K562 (cell line): ENCODE data around the gene GRXCR2. TPM values are rescaled to one million over a fixed set of nuclear protein-coding genes. Genes with fewer than 3 reads are reported as not detected.

Experiments
- ARHGAP35 ChIP-seq: fragments of 450-650 bp; IDR thresholded peaks from 2 replicates; pipeline ENCODE4 v1.6.1; 2018; ENCODE audit not compliant: partially characterized antibody
- ARID3A ChIP-seq: IDR thresholded peaks from 2 replicates; pipeline ENCODE4 v1.6.1; 2012; ENCODE audit warnings: low read depth, low read length, improper control_type of control experiment, borderline replicate concordance
- ASH1L ChIP-seq: fragments of 450-650 bp; IDR thresholded peaks from 2 replicates; pipeline ENCODE4 v1.6.1; 2018; ENCODE audit warnings: borderline replicate concordance, mild to moderate bottlenecking, low read depth; ENCODE audit not compliant: partially characterized antibody
- CBFA2T3 ChIP-seq: fragments of 450-650 bp; IDR thresholded peaks from 2 replicates; pipeline ENCODE4 v1.6.1; 2017
- CEBPB ChIP-seq: fragments of 450-650 bp; IDR thresholded peaks from 2 replicates; pipeline ENCODE4 v1.6.1; 2016; ENCODE audit warnings: missing genetic modification characterization, missing compliant biosample characterization
- EZH2 ChIP-seq: IDR thresholded peaks from 2 replicates; pipeline ENCODE4 v1.6.1; 2012; ENCODE audit warnings: low read depth, mild to moderate bottlenecking, inconsistent platforms, low read length, borderline replicate concordance
- FOXJ2 ChIP-seq: fragments of 200-800 bp; sonication (Bioruptor generic); IDR thresholded peaks from 2 replicates; pipeline ENCODE4 v1.6.1; 2016; ENCODE audit warnings: missing genetic modification characterization, missing compliant biosample characterization
- HDAC6 ChIP-seq: IDR thresholded peaks from 2 replicates; pipeline ENCODE4 v1.6.1; 2012; ENCODE audit warnings: low read depth, mild to moderate bottlenecking, control low read depth, inconsistent platforms, low read length, moderate library complexity
- IRF2 ChIP-seq: sonication (generic); formaldehyde crosslinking; IDR thresholded peaks from 2 replicates; pipeline ENCODE4 v1.8.1; 2022; ENCODE audit warnings: mild to moderate bottlenecking, missing genetic modification reagents
- MAZ ChIP-seq, 2 experiments: fragments of 450-650 bp in 1 of 2; sonication (generic) in 1 of 2; formaldehyde crosslinking; IDR thresholded peaks in 1 of 2; conservative IDR thresholded peaks in 1 of 2; 2 replicates each; pipeline versions ENCODE4 v1.4.0 to v1.5.0; 2020; ENCODE audit warnings: mild to moderate bottlenecking in 1 of 2, missing genetic modification reagents in 1 of 2
- NBN ChIP-seq: fragments of 450-650 bp; IDR thresholded peaks from 2 replicates; pipeline ENCODE4 v1.6.1; 2016; ENCODE audit warnings: low read depth, mild to moderate bottlenecking
- NCOA6 ChIP-seq: fragments of 450-650 bp; IDR thresholded peaks from 2 replicates; pipeline ENCODE4 v1.6.1; 2017; ENCODE audit warnings: mild to moderate bottlenecking
- PHF8 ChIP-seq: fragments of 200-600 bp; sonication (generic); IDR thresholded peaks from 2 replicates; pipeline ENCODE4 v1.6.1; 2012; ENCODE audit warnings: mixed run types, mild to moderate bottlenecking, inconsistent platforms, low read length, moderate library complexity, borderline replicate concordance
- PTRF ChIP-seq: fragments of 450-650 bp; IDR thresholded peaks from 2 replicates; pipeline ENCODE4 v1.6.1; 2016; ENCODE audit warnings: mild to moderate bottlenecking, missing genetic modification characterization, missing compliant biosample characterization
- RAD21 ChIP-seq, 2 experiments: fragments of 250-450 bp in 1 of 2; fragments of 450-650 bp in 1 of 2; sonication (Bioruptor Pico) in 1 of 2; formaldehyde crosslinking in 1 of 2; IDR thresholded peaks in 1 of 2; conservative IDR thresholded peaks in 1 of 2; 2 replicates each; pipeline versions ENCODE4 v1.4.0 to v1.8.0; 2020 to 2022; ENCODE audit warnings: mild to moderate bottlenecking in 2 of 2, moderate library complexity in 1 of 2
- SIN3B ChIP-seq: fragments of 450-650 bp; IDR thresholded peaks from 2 replicates; pipeline ENCODE4 v1.6.1; 2017; ENCODE audit warnings: low read depth, mild to moderate bottlenecking, moderate library complexity
- SMARCB1 ChIP-seq: IDR thresholded peaks from 2 replicates; pipeline ENCODE4 v1.6.1; 2011; ENCODE audit warnings: improper control_type of control experiment, low read depth; ENCODE audit not compliant: insufficient read length
- SNIP1 ChIP-seq: fragments of 450-650 bp; IDR thresholded peaks from 2 replicates; pipeline ENCODE4 v1.7.1; 2017; ENCODE audit warnings: low read depth, mild to moderate bottlenecking
- SOX6 ChIP-seq: fragments of 450-650 bp; IDR thresholded peaks from 2 replicates; pipeline ENCODE4 v1.6.1; 2014; ENCODE audit warnings: mild to moderate bottlenecking
- SREBF2 ChIP-seq: sonication (generic); formaldehyde crosslinking; IDR thresholded peaks from 2 replicates; pipeline ENCODE4 v1.4.0; 2020; ENCODE audit warnings: mild to moderate bottlenecking, missing genetic modification reagents
- TFE3 ChIP-seq: fragments of 450-650 bp; formaldehyde crosslinking; IDR thresholded peaks from 2 replicates; pipeline ENCODE4 v1.4.0; 2020; ENCODE audit warnings: mild to moderate bottlenecking, mixed read lengths
- ZBTB8A ChIP-seq: fragments of 450-650 bp; IDR thresholded peaks from 2 replicates; pipeline ENCODE4 v1.6.1; 2018; ENCODE audit warnings: mild to moderate bottlenecking, moderate library complexity; ENCODE audit not compliant: partially characterized antibody
- ZNF140 ChIP-seq: fragments of 250-450 bp; sonication (Bioruptor Pico); IDR thresholded peaks from 2 replicates; pipeline ENCODE4 v1.8.0; 2021; ENCODE audit warnings: moderate library complexity, mild to moderate bottlenecking, inconsistent platforms
- ZNF583 ChIP-seq: fragments of 250-450 bp; sonication (Bioruptor Pico); IDR thresholded peaks from 2 replicates; pipeline ENCODE4 v1.4.0; 2020
- ZNF778 ChIP-seq: fragments of 450-650 bp; formaldehyde crosslinking; IDR thresholded peaks from 2 replicates; pipeline ENCODE4 v1.4.0; 2020; ENCODE audit warnings: mild to moderate bottlenecking, moderate library complexity
- polyA plus RNA-seq, 8 experiments: library from polyadenylated mRNA; depleted of rRNA in 4 of 8; stranded (reverse) in 5 of 8; unstranded in 3 of 8; fragments of >200 nt; fragmentation: Nextera tagmentation in 2 of 8; fragmentation: Illumina TruSeq in 1 of 8; extraction: Ambion mirVana in 2 of 8; extraction: Trizol in 1 of 8; gene quantifications; 2 replicates each; pipeline versions ENCODE4 v1.2.1 to v1.2.3, GENCODE V29; 2011 to 2014; ENCODE audit warnings: inconsistent platforms in 1 of 8, missing spikeins in 1 of 8
- total RNA-seq, 7 experiments: library from RNA; depleted of rRNA in 6 of 7; stranded (reverse); fragments of >200 nt in 6 of 7; fragmentation: Illumina TruSeq in 2 of 7; extraction: Trizol in 2 of 7; gene quantifications; 2 replicates each; pipeline versions ENCODE4 v1.2.1 to v1.2.3, GENCODE V29; 2011 to 2021; ENCODE audit warnings: low replicate concordance in 1 of 7
- TF ChIP-seq, protein P1 (sequence below): sonication (generic); formaldehyde crosslinking; IDR thresholded peaks from 2 replicates; pipeline ENCODE4 v1.8.1; 2022; ENCODE audit warnings: missing genetic modification reagents
- TF ChIP-seq, protein P2 (sequence below): fragments of 450-650 bp; IDR thresholded peaks from 2 replicates; pipeline ENCODE4 v1.6.1; 2016

The GRXCR2 gene
- total and polyA plus RNA-seq, 9 of the 15 experiments (the other 6 are each of a cell fraction or from before 2014, with no cell fraction given), result not detected

- no peak for TF ChIP-seq SNIP1
- no peak for TF ChIP-seq SREBF2 (CRISPR knock-in tag)
- TF ChIP-seq RAD21 (CRISPR knock-in tag; conservative IDR thresholded peaks at IDR 0.05 in 1 of 2, IDR thresholded peaks at IDR 0.05 in 1 of 2), result peak; percentile 79 to 80
- TF ChIP-seq SOX6, result no peak
- no peak for TF ChIP-seq NCOA6
- no peak for TF ChIP-seq ARHGAP35
- TF ChIP-seq FOXJ2 (tag), result no peak
- no peak for TF ChIP-seq ZBTB8A
- TF ChIP-seq PTRF, result no peak
- no peak for TF ChIP-seq ASH1L
- TF ChIP-seq, protein P1, sequence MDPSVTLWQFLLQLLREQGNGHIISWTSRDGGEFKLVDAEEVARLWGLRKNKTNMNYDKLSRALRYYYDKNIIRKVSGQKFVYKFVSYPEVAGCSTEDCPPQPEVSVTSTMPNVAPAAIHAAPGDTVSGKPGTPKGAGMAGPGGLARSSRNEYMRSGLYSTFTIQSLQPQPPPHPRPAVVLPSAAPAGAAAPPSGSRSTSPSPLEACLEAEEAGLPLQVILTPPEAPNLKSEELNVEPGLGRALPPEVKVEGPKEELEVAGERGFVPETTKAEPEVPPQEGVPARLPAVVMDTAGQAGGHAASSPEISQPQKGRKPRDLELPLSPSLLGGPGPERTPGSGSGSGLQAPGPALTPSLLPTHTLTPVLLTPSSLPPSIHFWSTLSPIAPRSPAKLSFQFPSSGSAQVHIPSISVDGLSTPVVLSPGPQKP (CRISPR knock-in tag), result no peak
- no peak for TF ChIP-seq TFE3 (CRISPR knock-in tag)
- no peak for TF ChIP-seq ZNF778
- peak; percentile 61; the same call in 1 of the 2 replicates for TF ChIP-seq ARID3A
- no peak for TF ChIP-seq IRF2 (CRISPR knock-in tag)
- TF ChIP-seq, protein P2, sequence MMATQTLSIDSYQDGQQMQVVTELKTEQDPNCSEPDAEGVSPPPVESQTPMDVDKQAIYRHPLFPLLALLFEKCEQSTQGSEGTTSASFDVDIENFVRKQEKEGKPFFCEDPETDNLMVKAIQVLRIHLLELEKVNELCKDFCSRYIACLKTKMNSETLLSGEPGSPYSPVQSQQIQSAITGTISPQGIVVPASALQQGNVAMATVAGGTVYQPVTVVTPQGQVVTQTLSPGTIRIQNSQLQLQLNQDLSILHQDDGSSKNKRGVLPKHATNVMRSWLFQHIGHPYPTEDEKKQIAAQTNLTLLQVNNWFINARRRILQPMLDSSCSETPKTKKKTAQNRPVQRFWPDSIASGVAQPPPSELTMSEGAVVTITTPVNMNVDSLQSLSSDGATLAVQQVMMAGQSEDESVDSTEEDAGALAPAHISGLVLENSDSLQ, result peak; percentile 23; the same call in 1 of the 2 replicates
- no peak for TF ChIP-seq HDAC6
- no peak for TF ChIP-seq NBN
- TF ChIP-seq SMARCB1, result no peak
- no peak for TF ChIP-seq SIN3B
- no peak for TF ChIP-seq ZNF140
- no peak for TF ChIP-seq CBFA2T3
- no peak for TF ChIP-seq PHF8
- TF ChIP-seq CEBPB (tag), result no peak
- TF ChIP-seq EZH2, result no peak
- no peak for TF ChIP-seq ZNF583 (CRISPR knock-in tag)
- no peak for TF ChIP-seq MAZ (CRISPR knock-in tag; conservative IDR thresholded peaks at IDR 0.05 in 1 of 2, IDR thresholded peaks at IDR 0.05 in 1 of 2)
Measured at GRCh38 chr5:145825751-145826180, 47.0 kb downstream of the GRXCR2 start (continued).
